Measurements from ENCODE around the gene RPRML. TPM values are rescaled to one million over a fixed set of nuclear protein-coding genes. Genes with fewer than 3 reads are reported as not detected.
"Not testable (repeated sequence)": the region's sequence is repeated elsewhere in the genome, so short reads cannot be mapped to it uniquely, and the experiment has no call there.

RPRML gene
- total and polyA plus RNA-seq, 2 donors (not counting 1 experiment from before 2014, with no cell fraction given) = 0.89 TPM; not detected in 1

GRCh38 chr17:46991617-46992016, 12.6 kb upstream of the RPRML start:
- H2AFZ ChIP-seq (ENCODE audit: insufficient read depth, low read depth, low read length, poor library complexity, severe bottlenecking) = peak overlapping the region; percentile 29
- H3K4me1 ChIP-seq (ENCODE audit: control insufficient read depth in 2 of 2, insufficient read depth in 2 of 2, low read length in 2 of 2) = peaks cover 22 to 38% of the 10 kb centered on the region in 2 donors
- no peak overlapping the region for H3K9ac ChIP-seq (ENCODE audit: low read length)
- peak overlapping the region; percentile 43 for H3K4me2 ChIP-seq (replicated peaks; ENCODE audit: low read depth, low read length, poor library complexity, severe bottlenecking)
- H3K27ac ChIP-seq (ENCODE audit: low read length in 2 of 2) = peak overlapping the region; percentile 26 to 66
- Mint-ChIP-seq H3K4me1 (peaks cover 30% of the 10 kb centered on the region), H3K9me3 (ENCODE audit: insufficient read depth) (no peaks in the 10 kb centered on the region), H3K27ac (peak overlapping the region; percentile 90), H3K4me3 (peak overlapping the region; percentile 32), H3K27me3 (no peaks in the 10 kb centered on the region)
- POLR2A ChIA-PET = interaction anchor here (0.5 to 1.7 kb wide), 2 partner anchors 9 to 12 kb away, joined by 4 to 5 read pairs; partner anchors contain the start of gene RPRML
- ATAC-seq (ENCODE audit: low read depth) (peak; percentile 93), DNase-seq (peak; percentile 42)
- TF ChIP-seq EZH2 (IDR thresholded peaks at IDR 0.05; ENCODE audit: borderline replicate concordance, insufficient read depth, low read depth, low read length, poor library complexity, severe bottlenecking) (no peak), CTCF (IDR thresholded peaks at IDR 0.05) (no peak)
- no peaks in the 10 kb centered on the region for H3K27me3 ChIP-seq (replicated peaks in 1 of 4; ENCODE audit: control extremely low read depth in 1 of 4, control insufficient read depth in 3 of 4, insufficient read depth in 4 of 4, low read length in 3 of 4)
- intact Hi-C loops (cut with micrococcal nuclease) = no loop called here
- H4K20me1 ChIP-seq (ENCODE audit: control insufficient read depth, insufficient read depth, low read length, poor library complexity, severe bottlenecking) = no peaks in the 10 kb centered on the region
- no peaks in the 10 kb centered on the region for H3K36me3 ChIP-seq (replicated peaks in 1 of 2; ENCODE audit: control extremely low read depth in 1 of 2, control insufficient read depth in 1 of 2, extremely low read depth in 1 of 2, insufficient read depth in 2 of 2, low read length in 1 of 2)
- no peaks in the 10 kb centered on the region for H3K79me2 ChIP-seq (ENCODE audit: control insufficient read depth, insufficient read depth, low read length)
- CTCF ChIA-PET = interaction anchor here (0.9 to 2.1 kb wide), 3 partner anchors 9 to 98 kb away, joined by 4 to 14 read pairs (median 9); no protein-coding TSS in a partner anchor
- peak overlapping the region in 1 of 5 experiments; percentile 40 for H3K4me3 ChIP-seq (ENCODE audit: control extremely low read depth in 1 of 5, extremely low read depth in 1 of 5, insufficient read depth in 1 of 5, low read depth in 2 of 5, low read length in 4 of 5)
- no peaks in the 10 kb centered on the region for H3K9me3 ChIP-seq (ENCODE audit: control extremely low read depth in 1 of 3, control insufficient read depth in 2 of 3, insufficient read depth in 1 of 3, low read length in 2 of 3)
- 0% methylated on average over 1 of the region's 1 CpG for WGBS (ENCODE audit: insufficient coverage)

GRCh38 chr17:46989637-46990431, 10.8 kb upstream of the RPRML start:
- Mint-ChIP-seq H3K27me3 (no peaks in the 10 kb centered on the region), H3K4me1 (peaks cover 29% of the 10 kb centered on the region), H3K4me3 (no peak overlapping the region), H3K9me3 (ENCODE audit: insufficient read depth) (no peaks in the 10 kb centered on the region), H3K27ac (peak overlapping the region; percentile 57)
- DNase-seq (no peak), ATAC-seq (ENCODE audit: low read depth) (no peak)
- no peaks in the 10 kb centered on the region for H3K79me2 ChIP-seq (ENCODE audit: control insufficient read depth, insufficient read depth, low read length)
- intact Hi-C loops (cut with micrococcal nuclease) = no loop called here
- no peak overlapping the region for H3K27ac ChIP-seq (ENCODE audit: low read length in 2 of 2)
- H3K4me3 ChIP-seq (ENCODE audit: control extremely low read depth in 1 of 5, extremely low read depth in 1 of 5, insufficient read depth in 1 of 5, low read depth in 2 of 5, low read length in 4 of 5) = no peak overlapping the region
- 50% methylated on average over 5 of the region's 11 CpGs for WGBS (ENCODE audit: insufficient coverage)
- no peak overlapping the region for H3K4me2 ChIP-seq (replicated peaks; ENCODE audit: low read depth, low read length, poor library complexity, severe bottlenecking)
- TF ChIP-seq EZH2 (IDR thresholded peaks at IDR 0.05; ENCODE audit: borderline replicate concordance, insufficient read depth, low read depth, low read length, poor library complexity, severe bottlenecking) (no peak), CTCF (IDR thresholded peaks at IDR 0.05) (no peak)
- peaks cover 22 to 35% of the 10 kb centered on the region in 2 donors for H3K4me1 ChIP-seq (ENCODE audit: control insufficient read depth in 2 of 2, insufficient read depth in 2 of 2, low read length in 2 of 2)
- no peaks in the 10 kb centered on the region for H4K20me1 ChIP-seq (ENCODE audit: control insufficient read depth, insufficient read depth, low read length, poor library complexity, severe bottlenecking)
- H2AFZ ChIP-seq (ENCODE audit: insufficient read depth, low read depth, low read length, poor library complexity, severe bottlenecking) = no peak overlapping the region
- ChIA-PET CTCF (interaction anchor here (0.8 kb wide), 1 partner anchor 14 kb away, joined by 3 read pairs; no protein-coding TSS in a partner anchor), POLR2A (interaction anchor here (1.2 kb wide), 1 partner anchor 12 kb away, joined by 3 read pairs; no protein-coding TSS in a partner anchor)
- H3K9ac ChIP-seq (ENCODE audit: low read length) = no peak overlapping the region
- H3K27me3 ChIP-seq (replicated peaks in 1 of 4; ENCODE audit: control extremely low read depth in 1 of 4, control insufficient read depth in 3 of 4, insufficient read depth in 4 of 4, low read length in 3 of 4) = no peaks in the 10 kb centered on the region
- no peaks in the 10 kb centered on the region for H3K36me3 ChIP-seq (replicated peaks in 1 of 2; ENCODE audit: control extremely low read depth in 1 of 2, control insufficient read depth in 1 of 2, extremely low read depth in 1 of 2, insufficient read depth in 2 of 2, low read length in 1 of 2)
- no peaks in the 10 kb centered on the region for H3K9me3 ChIP-seq (ENCODE audit: control extremely low read depth in 1 of 3, control insufficient read depth in 2 of 3, insufficient read depth in 1 of 3, low read length in 2 of 3)

- H3K27me3 ChIP-seq (replicated peaks in 1 of 4; ENCODE audit: control extremely low read depth in 1 of 4, control insufficient read depth in 3 of 4, insufficient read depth in 4 of 4, low read length in 3 of 4); H3K4me3 Mint-ChIP-seq; H3K4me3 ChIP-seq (ENCODE audit: control extremely low read depth in 1 of 5, extremely low read depth in 1 of 5, insufficient read depth in 1 of 5, low read depth in 2 of 5, low read length in 4 of 5); H3K9ac ChIP-seq (ENCODE audit: low read length); POLR2A ChIA-PET; H3K27ac ChIP-seq (ENCODE audit: low read length in 2 of 2); H3K4me2 ChIP-seq (replicated peaks; ENCODE audit: low read depth, low read length, poor library complexity, severe bottlenecking); H3K27me3 Mint-ChIP-seq; H2AFZ ChIP-seq (ENCODE audit: insufficient read depth, low read depth, low read length, poor library complexity, severe bottlenecking); CTCF ChIA-PET; H3K79me2 ChIP-seq (ENCODE audit: control insufficient read depth, insufficient read depth, low read length); intact Hi-C loops (cut with micrococcal nuclease); H4K20me1 ChIP-seq (ENCODE audit: control insufficient read depth, insufficient read depth, low read length, poor library complexity, severe bottlenecking); ATAC-seq (ENCODE audit: low read depth); H3K9me3 Mint-ChIP-seq (ENCODE audit: insufficient read depth); H3K9me3 ChIP-seq (ENCODE audit: control extremely low read depth in 1 of 3, control insufficient read depth in 2 of 3, insufficient read depth in 1 of 3, low read length in 2 of 3); DNase-seq; H3K27ac Mint-ChIP-seq; H3K36me3 ChIP-seq (replicated peaks in 1 of 2; ENCODE audit: control extremely low read depth in 1 of 2, control insufficient read depth in 1 of 2, extremely low read depth in 1 of 2, insufficient read depth in 2 of 2, low read length in 1 of 2): not testable (repeated sequence)
- peaks cover 23% of the 10 kb centered on the region for H3K4me1 Mint-ChIP-seq
- WGBS (ENCODE audit: insufficient coverage) = 80% methylated on average over 1 of the region's 5 CpGs
- peaks cover 22 to 27% of the 10 kb centered on the region in 2 donors for H3K4me1 ChIP-seq (ENCODE audit: control insufficient read depth in 2 of 2, insufficient read depth in 2 of 2, low read length in 2 of 2)
Measured at GRCh38 chr17:46987927-46988326, 8.9 kb upstream of the RPRML start.

All from B cell (primary cell).